Right hindlimb (tissue), 1 donor: ENCODE results near the gene RANBP3L.
"Not testable (repeated sequence)": the region's sequence is repeated elsewhere in the genome, so short reads cannot be mapped to it uniquely, and the experiment has no call there.

ENCODE experiments used
- DNase-seq: peaks from one replicate; pipeline ENCODE4 v3.0.0-alpha.2; 2018

RANBP3L gene

DNA sequence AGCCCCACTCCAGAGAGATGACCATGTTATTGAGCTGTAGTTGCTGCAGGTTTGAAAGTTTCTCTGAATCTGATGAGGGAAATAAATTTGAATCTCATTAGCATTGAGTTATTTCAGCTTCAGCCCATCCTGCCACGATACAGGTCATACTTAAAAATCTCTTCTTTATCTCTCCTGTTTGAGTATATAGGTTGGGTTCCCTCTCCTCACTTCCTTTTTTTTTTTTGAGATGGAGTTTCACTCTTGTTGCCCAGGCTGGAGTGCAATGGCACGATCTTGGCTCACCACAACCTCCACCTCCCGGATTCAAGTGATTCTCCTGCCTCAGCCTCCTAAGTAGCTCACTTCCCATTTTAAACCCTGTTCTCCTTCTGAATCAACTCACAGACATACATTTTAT lies 17.9 kb downstream of the RANBP3L start:
- DNase-seq = not testable (repeated sequence)

- no peak for DNase-seq
Measured at GRCh38 chr5:36281626-36282025, 20.1 kb downstream of the RANBP3L start.

DNA sequence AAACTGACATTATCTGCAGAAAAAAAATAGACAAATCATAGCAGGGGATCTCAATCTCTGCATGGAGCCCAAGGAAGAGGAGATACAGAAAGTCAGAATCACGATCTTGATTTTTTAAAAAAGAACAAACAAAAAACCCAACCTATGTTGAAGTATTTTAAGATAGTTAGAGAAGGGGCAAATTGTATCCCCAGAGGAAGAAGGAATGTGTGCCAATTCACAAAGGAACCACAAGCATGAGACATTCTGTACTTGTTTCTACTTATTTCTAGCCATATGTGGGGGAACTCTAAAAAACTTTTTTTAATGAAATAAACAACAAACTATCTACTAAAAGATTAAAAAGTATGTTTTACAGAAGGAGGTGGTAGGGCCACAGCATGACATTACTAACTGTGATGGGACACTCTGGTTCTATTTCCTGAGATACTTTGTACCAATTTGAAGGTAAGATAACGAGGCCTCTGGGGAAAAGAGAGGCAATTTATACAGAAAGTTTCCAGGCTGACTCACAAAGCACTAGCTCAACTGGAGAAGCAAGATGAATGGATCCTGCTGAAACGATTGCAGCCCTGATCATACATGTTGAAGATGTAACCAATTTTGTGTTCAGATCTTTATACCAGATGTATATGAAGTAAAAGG lies 22.5 kb downstream of the RANBP3L start:
- DNase-seq = no peak

DNA sequence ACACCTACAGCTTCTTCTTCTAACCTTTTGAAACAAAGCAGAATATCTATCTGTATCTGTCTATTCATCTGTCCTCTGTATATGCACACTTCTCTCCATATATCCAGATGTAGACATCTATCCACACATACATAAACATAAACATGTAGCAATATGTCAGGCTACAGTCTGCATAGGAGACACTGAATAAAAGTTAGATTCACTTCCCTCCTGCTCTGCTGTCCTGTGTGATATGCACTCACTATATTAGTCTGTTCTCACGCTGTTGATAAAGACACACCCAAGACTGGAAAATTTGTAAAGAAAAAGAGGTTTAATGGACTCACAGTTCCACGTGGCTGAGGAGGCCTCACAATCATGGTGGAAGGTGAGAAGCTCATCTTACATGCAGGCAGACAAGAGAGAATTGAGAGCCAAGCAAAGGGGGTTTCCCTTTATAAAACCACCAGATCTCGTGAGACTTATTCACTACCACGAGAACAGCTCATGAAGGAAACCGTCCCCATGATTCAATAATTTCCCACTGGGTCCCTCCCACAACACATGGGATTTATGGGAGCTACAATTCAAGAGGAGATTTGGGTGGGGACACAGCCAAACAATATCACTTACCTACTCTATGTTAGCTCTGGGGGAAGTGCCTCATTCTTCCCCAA lies 24.1 kb downstream of the RANBP3L start:
- DNase-seq = no peak

- DNase-seq = no peak
Measured at GRCh38 chr5:36276864-36277263, 24.8 kb downstream of the RANBP3L start.

DNA sequence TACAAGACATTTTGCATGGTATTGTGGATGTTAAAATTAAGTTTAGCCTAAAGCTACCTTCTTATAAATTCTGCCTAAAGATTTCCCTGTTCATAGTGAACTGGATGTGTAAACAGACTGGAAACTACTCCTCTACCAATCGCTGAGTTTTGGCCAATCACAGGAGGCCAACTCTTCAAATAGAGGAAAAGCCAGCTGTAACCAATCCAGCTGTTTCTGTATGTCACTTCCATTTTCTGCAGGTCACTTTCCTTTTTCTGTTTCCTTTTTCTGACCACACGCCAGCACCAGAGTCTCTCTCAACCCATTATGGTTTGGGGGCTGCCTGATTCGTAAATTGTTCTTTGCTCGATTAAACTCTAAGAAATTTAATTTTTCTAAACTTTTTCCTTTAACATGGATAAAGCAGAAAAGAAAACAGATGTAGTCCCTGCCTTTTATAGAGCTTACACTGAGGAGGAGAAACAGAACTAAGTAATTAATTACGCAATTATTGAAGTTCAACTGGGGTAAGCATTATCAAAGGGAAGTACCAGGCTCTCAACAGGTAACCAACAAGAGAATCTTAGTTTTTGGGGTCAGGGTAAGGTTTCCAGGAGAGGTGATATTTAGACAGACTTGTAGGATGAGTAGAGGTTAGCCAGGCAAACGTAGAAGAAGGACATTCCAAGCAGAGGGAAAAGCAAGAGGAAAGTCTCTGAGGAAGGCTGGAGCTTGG lies 27.7 kb downstream of the RANBP3L start:
- DNase-seq = no peak

GRCh38 chr5:36272136-36272690 lies 29.5 kb downstream of the RANBP3L start:
- DNase-seq = no peak

DNA sequence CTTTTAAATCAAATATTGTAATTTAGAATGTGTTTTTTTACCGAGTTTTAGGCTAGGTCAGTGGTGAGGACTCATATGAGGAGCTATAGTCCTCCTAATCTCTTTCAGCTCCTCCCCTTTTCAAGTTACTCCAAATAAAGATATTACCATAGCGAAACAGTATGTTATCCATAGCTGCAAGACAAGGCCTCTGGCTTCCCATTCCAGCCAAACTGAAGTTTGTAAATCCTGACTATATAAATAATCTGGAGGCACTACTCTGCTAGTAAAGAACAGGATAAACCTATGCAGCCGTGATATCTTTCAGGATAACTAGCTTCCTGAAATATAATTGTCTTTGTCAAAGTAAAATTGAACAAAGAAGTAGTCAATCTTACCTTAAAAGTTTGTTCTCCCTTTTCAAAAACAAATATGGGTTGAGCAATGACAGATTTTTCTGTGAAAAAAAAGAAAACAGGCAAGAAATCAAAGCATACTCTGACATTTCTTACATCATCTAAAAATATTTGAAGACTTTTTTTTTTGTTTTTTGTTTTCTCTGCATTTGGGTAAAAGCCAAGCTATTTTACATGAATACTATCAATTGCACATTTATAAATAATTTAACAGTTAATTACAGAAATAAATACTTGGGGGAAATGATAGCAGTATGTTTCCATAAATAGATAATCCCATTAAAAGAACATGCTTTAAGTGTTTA lies 30.7 kb downstream of the RANBP3L start:
- DNase-seq = no peak

DNA sequence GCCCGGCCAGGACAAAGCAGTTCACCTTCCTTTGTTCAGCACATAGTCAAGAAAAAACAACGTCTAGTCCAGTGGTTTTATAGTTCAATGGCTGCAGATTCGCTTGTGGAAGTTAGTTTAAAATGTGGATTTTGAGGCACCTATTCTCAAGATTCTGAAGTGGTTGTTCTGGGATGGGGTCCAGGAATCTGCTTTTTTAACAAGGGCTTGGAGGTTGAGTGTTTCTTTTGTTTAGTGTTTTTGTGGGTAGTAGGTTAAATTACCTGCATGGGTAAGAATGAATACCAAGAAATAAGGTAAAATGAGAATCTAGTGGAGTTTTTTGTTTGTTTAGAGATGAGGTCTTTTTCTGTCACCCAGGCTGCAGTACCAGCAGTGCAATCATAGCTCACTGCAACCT lies 31.5 kb downstream of the RANBP3L start:
- DNase-seq = no peak

DNA sequence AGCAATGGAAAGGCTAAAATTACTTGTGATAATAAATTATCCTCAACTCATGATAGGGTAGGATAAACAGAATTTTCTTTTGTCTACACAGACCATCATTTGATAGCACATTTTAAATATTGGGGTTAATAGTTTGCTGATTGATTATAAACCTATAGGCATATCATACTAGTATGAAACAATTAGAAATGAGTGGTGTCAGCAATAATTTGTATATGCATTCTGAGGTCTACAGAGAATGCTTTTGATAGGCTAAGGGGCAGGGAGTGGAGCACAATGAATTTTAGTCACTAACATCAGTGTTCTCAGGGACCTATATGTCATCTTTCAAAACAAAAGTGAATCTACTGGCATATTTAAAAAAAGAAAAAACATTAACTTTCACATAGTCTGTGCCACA lies 32.2 kb downstream of the RANBP3L start:
- DNase-seq = no peak

GRCh38 chr5:36267905-36268304 lies 33.8 kb downstream of the RANBP3L start:
- DNase-seq = no peak

DNA sequence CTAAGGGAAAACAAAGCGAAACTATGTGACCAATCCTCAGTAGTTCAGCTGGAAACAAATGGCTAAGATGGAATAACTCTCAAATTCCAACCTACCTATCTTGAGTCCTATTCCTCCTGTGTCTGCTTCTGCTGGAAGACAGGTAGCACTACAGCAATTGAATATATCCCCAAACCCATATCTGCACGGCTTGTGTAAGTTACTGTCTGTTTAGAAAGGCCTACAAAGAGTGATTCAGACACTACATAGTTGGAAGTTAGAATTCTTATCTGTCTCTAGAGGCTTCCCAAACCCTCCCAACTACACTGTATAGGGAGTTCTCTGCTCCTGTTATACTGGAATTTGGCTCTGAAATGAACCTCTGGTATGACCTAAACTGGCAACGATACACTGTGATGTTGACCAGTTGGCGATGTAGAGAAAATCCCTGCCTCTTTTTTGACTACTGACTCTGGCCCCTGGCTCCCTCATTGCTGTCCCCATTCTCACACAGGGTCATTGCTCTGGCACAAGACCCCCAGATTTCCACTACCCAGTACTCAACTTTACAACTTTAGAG lies 37.4 kb downstream of the RANBP3L start:
- no peak for DNase-seq

- no peak for DNase-seq
Measured at GRCh38 chr5:36261186-36261585, 40.5 kb downstream of the RANBP3L start.

- no peak for DNase-seq
Measured at GRCh38 chr5:36253575-36253974, 48.1 kb downstream of the RANBP3L start.

DNA sequence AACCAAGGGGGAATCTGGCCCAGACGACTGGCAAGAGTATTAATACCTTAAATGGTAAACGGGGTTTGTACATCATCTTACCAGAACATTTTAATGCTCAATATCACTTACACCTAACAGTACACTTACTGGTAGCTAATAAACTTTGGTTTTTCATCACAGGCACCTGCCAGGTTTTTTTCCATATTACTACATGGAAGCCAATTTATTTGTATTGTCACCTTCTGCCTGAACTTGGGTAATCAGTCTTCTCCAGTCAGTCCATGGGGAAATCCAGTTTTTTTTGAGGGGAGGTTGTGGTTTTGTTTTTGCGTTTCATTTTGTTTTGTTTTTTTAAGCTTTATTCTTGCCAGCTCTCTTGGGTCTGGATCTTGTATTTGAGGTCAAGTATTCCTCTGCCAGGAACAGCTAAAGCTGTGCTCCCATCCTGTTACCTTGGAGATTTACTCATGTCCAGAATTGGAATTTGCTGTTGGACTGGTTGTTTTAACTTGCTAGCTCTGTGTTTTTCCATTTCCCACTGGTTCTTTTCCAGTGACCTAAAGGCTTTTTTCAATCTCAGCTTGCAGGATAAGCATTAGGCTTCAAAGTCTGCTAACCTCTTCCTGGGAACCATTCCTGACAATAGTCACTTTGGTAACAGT lies 48.9 kb downstream of the RANBP3L start:
- DNase-seq = no peak

- DNase-seq = no peak
Measured at GRCh38 chr5:36251218-36251617, 50.5 kb downstream of the RANBP3L start.

GRCh38 chr5:36250427-36250826 lies 51.3 kb downstream of the RANBP3L start:
- no peak for DNase-seq

DNA sequence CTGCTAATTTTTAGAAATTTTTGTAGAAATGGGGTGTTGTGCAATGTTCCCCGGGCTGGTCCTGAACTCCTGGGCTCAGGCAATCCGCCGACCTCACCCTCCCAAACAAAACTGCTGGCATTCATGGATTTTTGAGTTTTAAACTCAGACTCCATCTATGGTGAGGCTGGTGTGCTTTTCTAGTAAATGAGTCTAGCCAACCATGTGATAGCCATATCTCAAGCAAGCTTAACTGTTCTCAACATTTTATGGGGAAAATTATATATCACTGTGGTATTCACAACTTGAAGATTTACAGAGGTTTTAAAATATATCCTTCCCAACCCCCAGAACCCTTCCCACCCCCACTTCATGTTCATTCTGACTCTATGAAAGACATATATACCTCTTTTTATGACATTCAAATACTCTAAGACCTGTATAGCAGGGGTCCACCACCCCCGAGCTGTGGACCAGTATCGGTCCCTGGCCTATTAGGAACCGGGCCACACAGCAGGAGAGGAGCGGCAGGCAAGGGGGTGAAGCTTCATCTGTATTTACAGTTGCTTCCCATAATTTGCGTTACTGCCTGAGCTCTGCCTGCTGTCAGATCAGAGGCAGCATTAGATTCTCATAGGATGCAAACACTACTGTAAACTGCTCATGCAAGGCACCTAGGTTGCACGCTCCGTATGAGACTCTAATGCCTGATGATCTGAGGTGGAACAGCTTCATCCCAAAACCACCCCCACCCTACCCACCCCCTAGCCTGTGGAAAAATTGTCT lies 55.5 kb downstream of the RANBP3L start:
- DNase-seq = no peak

DNA sequence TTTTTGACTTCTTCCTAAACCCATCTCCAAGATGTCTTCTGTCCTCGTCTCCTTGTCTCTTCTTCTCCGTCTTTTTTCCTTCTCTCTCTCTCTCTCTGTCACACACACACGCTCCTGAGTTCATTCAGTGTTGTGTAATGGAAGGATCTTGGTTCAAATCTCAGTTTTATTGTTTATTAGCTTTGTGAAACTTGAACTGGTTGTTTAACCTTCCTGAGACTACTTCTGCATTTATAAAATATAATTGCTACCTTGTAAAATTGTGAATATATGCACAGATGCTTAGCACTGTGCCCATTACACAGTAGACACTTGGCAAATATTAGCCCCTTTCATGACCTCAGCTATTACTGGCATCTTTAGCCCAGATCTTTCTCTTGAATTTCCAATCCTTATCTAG lies 57.6 kb downstream of the RANBP3L start:
- DNase-seq = no peak

DNA sequence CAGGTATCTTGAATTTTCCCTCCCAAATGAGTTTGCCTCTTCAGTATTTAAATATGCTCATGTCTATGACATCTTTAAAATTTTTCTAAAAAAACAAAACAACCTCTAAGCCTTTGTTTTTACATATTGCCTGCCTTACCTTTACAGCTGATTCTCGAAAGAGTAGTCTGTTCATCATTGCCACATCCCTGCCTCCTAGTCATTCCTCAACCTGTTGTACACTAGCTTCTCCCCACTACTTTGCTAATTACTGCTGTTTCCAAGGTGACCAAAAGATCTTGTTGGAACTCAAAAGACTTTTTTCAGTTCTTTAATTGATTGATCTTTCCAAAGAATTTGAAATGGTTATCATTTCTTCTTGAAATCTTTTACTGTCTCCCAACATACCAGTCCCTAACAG lies 58.0 kb downstream of the RANBP3L start:
- no peak for DNase-seq
